Activated CD4-positive, alpha-beta T cell treated with anti-CD3 and anti-CD28 coated beads for 36 hours (primary cell): ENCODE measurements around the gene MCIDAS. TPM values are rescaled to one million over a fixed set of nuclear protein-coding genes. Genes with fewer than 3 reads are reported as not detected.

ENCODE experiments used
- ATAC-seq: fragments of 200-7000 bp; cut with Tn5 transposase; one replicate; pipeline ENCODE4 v1.10.0; 2021; ENCODE audit warnings: mild to moderate bottlenecking, moderate library complexity
- CTCF ChIA-PET: fragments of 350-600 bp; sonication (Branson Sonifier 250); formaldehyde crosslinking; loops from one replicate; lab custom pipeline; 2021; ENCODE audit warnings: antibody characterized with exemption; lab: Charles Lee
- POLR2A ChIA-PET: fragments of 350-600 bp; sonication (Branson Sonifier 250); formaldehyde crosslinking; loops from one replicate; lab custom pipeline; 2021; ENCODE audit warnings: antibody characterized with exemption, inconsistent platforms; lab: Charles Lee
- DNase-seq: peaks from one replicate; pipeline ENCODE4 v3.0.0-alpha.2; 2020
- H3K27ac Mint-ChIP-seq: one replicate; pipeline ENCODE4 v1.8.0; 2021; ENCODE audit warnings: mixed read lengths
- H3K27me3 Mint-ChIP-seq: one replicate; pipeline ENCODE4 v1.8.0; 2021; ENCODE audit warnings: mixed read lengths
- H3K36me3 Mint-ChIP-seq: one replicate; pipeline ENCODE4 v1.8.0; 2021; ENCODE audit warnings: low read depth, mixed read lengths
- H3K4me1 Mint-ChIP-seq: one replicate; pipeline ENCODE4 v1.8.0; 2021; ENCODE audit warnings: mixed read lengths
- H3K4me3 Mint-ChIP-seq: one replicate; pipeline ENCODE4 v1.8.0; 2021; ENCODE audit warnings: mild to moderate bottlenecking, moderate library complexity, mixed read lengths
- H3K9me3 Mint-ChIP-seq: one replicate; pipeline ENCODE4 v1.8.0; 2021; ENCODE audit warnings: low read depth, mixed read lengths
- intact Hi-C, 2 experiments: fragments of 100-400 bp; cut with DNase I in 1 of 2; cut with micrococcal nuclease in 1 of 2; formaldehyde crosslinking; loops; one replicate each; pipeline versions ENCODE4 v1.14.2 to v1.15.1; 2022 to 2024; cut with DNase I, micrococcal nuclease
- microRNA-seq: library from miRNA; unstranded; fragments of <30 nt; microRNA quantifications from one replicate; pipeline ENCODE4 v1.2.0, GENCODE V29; 2021; ENCODE audit warnings: borderline replicate concordance
- total RNA-seq, 2 experiments: library from RNA; stranded (reverse); gene quantifications; one replicate each; pipeline ENCODE4 v1.2.3, GENCODE V29; 2021

Gene MCIDAS
- total RNA-seq, 2 experiments from 2014 or later = not detected

GRCh38 chr5:55177078-55177477 is 50.0 kb downstream of the MCIDAS start:
- Mint-ChIP-seq H3K36me3 (no peaks in the 10 kb centered on the region), H3K9me3 (no peaks in the 10 kb centered on the region), H3K4me1 (peaks cover 37% of the 10 kb centered on the region), H3K27me3 (peaks cover 70% of the 10 kb centered on the region), H3K27ac (no peak overlapping the region), H3K4me3 (peak overlapping the region; percentile 50)
- POLR2A ChIA-PET = no interaction called here
- ATAC-seq (no peak), DNase-seq (no peak)
- intact Hi-C loops = no loop called here
- CTCF ChIA-PET = interaction anchor here (0.6 to 1.8 kb wide), 4 partner anchors 46 to 1025 kb away, joined by 3 to 6 read pairs (median 4); no protein-coding TSS in a partner anchor

DNA sequence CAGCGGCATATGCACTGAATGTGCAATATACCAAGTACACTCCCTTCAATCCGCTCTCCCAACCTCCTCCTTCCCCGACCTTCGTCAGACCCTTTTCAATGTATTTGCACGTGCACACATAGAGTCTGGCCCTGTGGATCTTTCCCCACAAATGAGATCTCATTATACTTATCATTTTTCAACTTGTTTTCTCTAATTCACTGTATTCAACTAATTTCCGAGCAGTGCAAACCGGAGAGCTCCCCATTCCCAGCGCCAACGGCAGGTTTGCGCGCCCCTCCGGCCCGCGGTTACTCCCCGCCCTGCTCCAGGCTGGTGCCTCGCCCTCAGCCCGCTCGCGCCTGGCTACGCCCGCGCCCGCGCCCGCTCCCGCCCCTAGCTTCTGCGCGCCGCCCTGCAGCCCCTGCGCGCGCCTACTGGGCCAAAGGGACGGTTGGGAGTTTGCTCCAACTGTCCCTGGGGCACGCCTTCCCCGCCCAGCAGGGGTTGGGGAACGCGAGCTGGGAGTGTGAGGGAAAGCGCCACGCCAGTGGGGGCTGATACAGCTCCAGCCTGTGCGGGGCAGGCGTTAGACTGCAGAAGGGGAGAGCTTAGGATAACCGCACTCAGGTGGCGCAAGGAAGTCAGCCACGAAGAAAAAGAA is 50.8 kb downstream of the MCIDAS start:
- Mint-ChIP-seq H3K36me3 (no peaks in the 10 kb centered on the region), H3K4me3 (peak overlapping the region; percentile 50), H3K9me3 (no peaks in the 10 kb centered on the region), H3K27me3 (peaks cover 66% of the 10 kb centered on the region), H3K27ac (peak overlapping the region; percentile 59), H3K4me1 (peaks cover 37% of the 10 kb centered on the region)
- intact Hi-C loops = no loop called here
- ChIA-PET CTCF (interaction anchor here (0.6 to 1.8 kb wide), 7 partner anchors 17 to 659 kb away, joined by 3 to 6 read pairs (median 4); partner anchors contain the start of gene GPX8), POLR2A (interaction anchor here (0.7 kb wide), 1 partner anchor 57 kb away, joined by 8 read pairs; the partner anchor contains the start of gene CCNO)
- ATAC-seq = peak; percentile 38
- DNase-seq = peak; percentile 57

GRCh38 chr5:55175781-55176175 is 51.3 kb downstream of the MCIDAS start:
- ChIA-PET POLR2A (interaction anchor here (0.7 kb wide), 1 partner anchor 57 kb away, joined by 8 read pairs; the partner anchor contains the start of gene CCNO), CTCF (interaction anchor here (0.6 to 1.8 kb wide), 6 partner anchors 16 to 659 kb away, joined by 3 to 6 read pairs (median 4); partner anchors contain the start of gene GPX8)
- no peaks in the 10 kb centered on the region for H3K36me3 Mint-ChIP-seq
- no peak for DNase-seq
- peak overlapping the region; percentile 59 for H3K27ac Mint-ChIP-seq
- H3K27me3 Mint-ChIP-seq = peaks cover 63% of the 10 kb centered on the region
- no peak for ATAC-seq
- H3K9me3 Mint-ChIP-seq = no peaks in the 10 kb centered on the region
- H3K4me3 Mint-ChIP-seq = peak overlapping the region; percentile 50
- intact Hi-C loops = no loop called here
- H3K4me1 Mint-ChIP-seq = peaks cover 37% of the 10 kb centered on the region

GRCh38 chr5:55173687-55174230 is 53.4 kb downstream of the MCIDAS start:
- no peak overlapping the region for H3K27ac Mint-ChIP-seq
- H3K4me1 Mint-ChIP-seq = peaks cover 41% of the 10 kb centered on the region
- H3K9me3 Mint-ChIP-seq = no peaks in the 10 kb centered on the region
- intact Hi-C loops = loop anchor here (1.0 to 5.0 kb wide), 11 partner anchors 51 to 863 kb away; partner anchors contain the start of genes ARL15 (in 1 of the 2), CCNO (in 1 of the 2), MCIDAS (in 1 of the 2) and SLC38A9 (in 1 of the 2)
- H3K36me3 Mint-ChIP-seq = no peaks in the 10 kb centered on the region
- DNase-seq = peak; percentile 9
- ChIA-PET CTCF (interaction anchor here (0.8 to 1.4 kb wide), 4 partner anchors 15 to 518 kb away, joined by 3 to 6 read pairs (median 4); no protein-coding TSS in a partner anchor), POLR2A (interaction anchor here (0.6 kb wide), 1 partner anchor 14 kb away, joined by 3 read pairs; the partner anchor contains the start of gene GPX8)
- ATAC-seq = peak; percentile 4
- peaks cover 63% of the 10 kb centered on the region for H3K27me3 Mint-ChIP-seq
- peak overlapping the region; percentile 61 for H3K4me3 Mint-ChIP-seq

DNA sequence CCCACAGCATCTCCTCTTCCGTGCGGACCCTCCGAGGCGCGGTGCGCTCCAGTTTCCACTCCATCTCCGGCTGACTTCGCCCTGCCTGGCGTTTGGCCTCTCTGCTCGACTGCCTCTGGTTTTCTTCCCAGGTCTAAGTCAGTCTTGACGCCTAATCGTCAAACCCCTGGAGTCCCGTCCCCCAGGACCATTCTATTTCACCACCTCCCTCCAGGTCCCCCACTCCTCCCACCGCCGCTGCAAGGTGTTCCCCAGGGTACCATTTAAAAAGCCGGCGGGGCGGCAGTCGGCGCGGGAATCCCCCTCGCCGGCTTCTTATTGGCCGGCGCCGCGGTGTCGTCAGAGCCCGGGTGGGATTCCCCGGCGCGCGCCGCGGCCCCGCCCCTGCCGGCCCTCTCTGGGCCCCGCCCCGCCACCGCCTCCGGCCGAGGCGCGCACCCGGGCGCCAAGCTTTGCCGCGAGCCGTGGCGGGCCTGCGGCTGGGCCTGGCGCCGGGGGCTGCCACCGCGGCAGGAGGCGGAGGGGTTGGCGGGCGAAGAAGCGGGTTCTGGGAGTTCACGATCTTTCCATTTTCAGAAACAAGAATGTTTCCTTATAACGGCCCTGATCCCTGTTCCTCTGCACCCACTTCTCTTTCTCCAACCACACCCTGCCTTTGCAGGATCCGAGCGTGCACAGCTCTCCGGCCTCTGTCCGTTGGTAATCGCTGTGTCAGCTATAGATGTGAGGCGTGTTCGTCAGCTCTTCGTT is 54.0 kb downstream of the MCIDAS start, which contains the start of gene CDC20B:
TSS of gene CDC20B (minus strand) at position 241 of the 750 bp plus-strand sequence. CDS start at position 64, 177 bp downstream.
- Mint-ChIP-seq H3K4me1 (peaks cover 41% of the 10 kb centered on the region), H3K9me3 (no peaks in the 10 kb centered on the region), H3K27me3 (peaks cover 60% of the 10 kb centered on the region), H3K36me3 (no peaks in the 10 kb centered on the region), H3K27ac (peak within 1 kb of the TSS; percentile 55), H3K4me3 (peak within 1 kb of the TSS; percentile 75)
- POLR2A ChIA-PET = interaction anchor here (0.6 kb wide), 1 partner anchor 13 kb away, joined by 3 read pairs; the partner anchor contains the start of gene GPX8
- DNase-seq (peak; percentile 86), ATAC-seq (peak; percentile 87)
- intact Hi-C loops = loop anchor here (1.0 to 5.0 kb wide), 13 partner anchors 52 to 863 kb away; partner anchors contain the start of genes ARL15 (in 1 of the 2), CCNO (in 1 of the 2), DHX29 (in 1 of the 2) and MCIDAS (in 1 of the 2)
- CTCF ChIA-PET = interaction anchor here (0.6 to 3.1 kb wide), 11 partner anchors 11 to 951 kb away, joined by 3 to 14 read pairs (median 4); partner anchors contain the start of gene CCNO

GRCh38 chr5:55172051-55172899 is 54.8 kb downstream of the MCIDAS start:
- ATAC-seq (peak; percentile 71), DNase-seq (peak; percentile 73)
- H3K36me3 Mint-ChIP-seq = no peaks in the 10 kb centered on the region
- ChIA-PET CTCF (interaction anchor here (0.6 to 3.1 kb wide), 13 partner anchors 10 to 950 kb away, joined by 3 to 14 read pairs (median 4); partner anchors contain the start of gene CCNO), POLR2A (no interaction called here)
- H3K9me3 Mint-ChIP-seq = no peaks in the 10 kb centered on the region
- peaks cover 37% of the 10 kb centered on the region for H3K4me1 Mint-ChIP-seq
- H3K27me3 Mint-ChIP-seq = peaks cover 58% of the 10 kb centered on the region
- intact Hi-C loops = loop anchor here (1.0 to 5.0 kb wide), 7 partner anchors 53 to 805 kb away; partner anchors contain the start of genes DHX29 (in 1 of the 2) and MTREX (in 1 of the 2)
- peak overlapping the region; percentile 75 for H3K4me3 Mint-ChIP-seq
- H3K27ac Mint-ChIP-seq = no peak overlapping the region

DNA sequence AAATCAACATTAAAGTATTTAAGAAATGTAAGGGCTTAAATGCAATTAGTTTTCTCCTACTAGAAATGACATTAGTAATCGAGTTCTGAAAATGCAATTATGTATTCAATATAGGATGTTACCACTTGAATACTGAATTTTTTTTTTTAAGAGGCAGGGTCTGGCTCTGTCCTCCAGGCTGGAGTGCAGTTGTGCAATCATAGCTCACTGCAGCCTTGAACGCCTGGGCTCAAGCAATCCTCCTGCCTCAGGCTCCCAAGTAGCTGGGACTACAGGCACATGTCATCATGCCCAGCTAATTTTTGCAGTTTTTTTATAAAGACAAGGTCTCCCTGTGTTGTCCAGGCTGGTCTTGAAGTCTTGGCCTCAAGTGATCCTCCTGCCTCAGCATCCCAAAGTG is 55.6 kb downstream of the MCIDAS start:
- DNase-seq = no peak
- H3K9me3 Mint-ChIP-seq = no peaks in the 10 kb centered on the region
- ChIA-PET POLR2A (no interaction called here), CTCF (interaction anchor here (0.7 to 3.1 kb wide), 13 partner anchors 9 to 580 kb away, joined by 3 to 14 read pairs (median 4); partner anchors contain the start of gene GPX8)
- ATAC-seq = no peak
- peaks cover 34% of the 10 kb centered on the region for H3K4me1 Mint-ChIP-seq
- intact Hi-C loops = loop anchor here in 1 of 2 experiments (5.0 kb wide), 3 partner anchors 251 to 806 kb away; no protein-coding TSS in a partner anchor
- H3K27me3 Mint-ChIP-seq = peaks cover 56% of the 10 kb centered on the region
- H3K4me3 Mint-ChIP-seq = no peak overlapping the region
- no peaks in the 10 kb centered on the region for H3K36me3 Mint-ChIP-seq
- H3K27ac Mint-ChIP-seq = no peak overlapping the region

Small RNA genes within 50 kb of the gene (microRNA-seq; reads per million reads assigned to microRNA genes)
- gene MIR449A (116 reads per million, percentile 66 among the genes with 10 or more reads in this experiment), gene MIR449B (2.8 reads per million), gene MIR449C (6.0 reads per million, percentile 20 among the genes with 10 or more reads in this experiment)

Other genes with a start within 250 kb of the MCIDAS start
- not detected for gene ESM1, start 241.7 kb downstream of the MCIDAS start, total RNA-seq
- not detected for gene GZMK, start 203.1 kb downstream of the MCIDAS start, total RNA-seq
- 1 to 10 TPM; 2.4 TPM for gene GZMA, start 124.7 kb downstream of the MCIDAS start, total RNA-seq
- gene GPX8, start 67.1 kb downstream of the MCIDAS start, total RNA-seq = not detected
- not detected for gene CDC20B, start 54.1 kb downstream of the MCIDAS start, total RNA-seq
- gene CCNO, start 6.3 kb upstream of the MCIDAS start, total RNA-seq = not detected
- gene DHX29, start 80.4 kb upstream of the MCIDAS start, total RNA-seq = 10 to 100 TPM; 12.1 to 12.9 TPM
- 100 to 1,000 TPM in 1 of 2 experiments, 10 to 100 TPM in 1; 98.2 to 106 TPM for gene MTREX, start 80.7 kb upstream of the MCIDAS start, total RNA-seq